ENCODE data around the gene SMCO3. TPM values are rescaled to one million over a fixed set of nuclear protein-coding genes. Genes with fewer than 3 reads are reported as not detected.

The SMCO3 gene
- total RNA-seq, 1 experiment from 2014 or later, result not detected

DNA sequence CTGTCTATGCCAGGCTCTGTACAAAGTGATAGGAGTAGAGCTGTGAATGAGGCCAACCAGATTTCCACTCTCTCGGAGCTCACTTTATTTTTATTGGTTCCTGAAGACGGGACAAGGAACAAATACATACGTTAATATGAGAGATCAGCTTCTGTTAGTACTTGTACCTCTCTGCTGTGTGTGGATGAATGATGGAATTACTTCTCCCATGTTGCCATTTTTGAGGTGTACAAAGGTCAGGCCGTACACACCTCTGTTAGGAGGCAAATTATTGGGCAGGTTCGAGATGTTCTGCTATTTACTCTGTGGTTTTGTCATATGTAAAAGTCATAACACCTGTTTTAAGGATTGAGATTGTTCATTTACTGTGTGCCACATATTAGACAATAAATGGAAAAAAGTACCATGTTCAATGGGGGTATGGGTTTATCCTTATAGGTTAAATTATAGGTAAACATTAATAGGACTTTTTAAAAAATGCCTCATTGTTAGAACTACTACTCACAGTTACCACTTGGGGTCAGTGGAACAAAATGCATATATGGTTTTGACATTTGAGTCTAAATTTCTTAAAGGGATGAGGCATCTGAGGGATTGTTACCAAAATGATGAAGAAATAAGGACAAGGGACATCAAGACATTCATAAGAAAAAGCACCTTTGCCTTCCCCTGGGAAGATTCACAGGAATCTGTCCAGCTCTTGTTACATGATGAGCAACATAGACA lies 37.6 kb downstream of the SMCO3 start:
- H3K9me2 ChIP-seq (replicated peaks; ENCODE audit: low read length), result no peaks in the 10 kb centered on the region
- H3K4me1 ChIP-seq (ENCODE audit: insufficient read depth, low read length), result peaks cover 37% of the 10 kb centered on the region
- H4K20me1 ChIP-seq (ENCODE audit: low read length), result no peaks in the 10 kb centered on the region
- H3K79me2 ChIP-seq (ENCODE audit: low read length), result peaks cover 23% of the 10 kb centered on the region
- H3K36me3 ChIP-seq (ENCODE audit: low read depth, low read length), result no peaks in the 10 kb centered on the region
- no peaks in the 10 kb centered on the region for H3K9me3 ChIP-seq (ENCODE audit: low read length)
- DNase-seq (peak; percentile 38), ATAC-seq (no peak)
- TF ChIP-seq EZH2phosphoT487 (IDR thresholded peaks at IDR 0.05; ENCODE audit: borderline replicate concordance, low read length), result no peak
- TF ChIP-seq, protein P1, sequence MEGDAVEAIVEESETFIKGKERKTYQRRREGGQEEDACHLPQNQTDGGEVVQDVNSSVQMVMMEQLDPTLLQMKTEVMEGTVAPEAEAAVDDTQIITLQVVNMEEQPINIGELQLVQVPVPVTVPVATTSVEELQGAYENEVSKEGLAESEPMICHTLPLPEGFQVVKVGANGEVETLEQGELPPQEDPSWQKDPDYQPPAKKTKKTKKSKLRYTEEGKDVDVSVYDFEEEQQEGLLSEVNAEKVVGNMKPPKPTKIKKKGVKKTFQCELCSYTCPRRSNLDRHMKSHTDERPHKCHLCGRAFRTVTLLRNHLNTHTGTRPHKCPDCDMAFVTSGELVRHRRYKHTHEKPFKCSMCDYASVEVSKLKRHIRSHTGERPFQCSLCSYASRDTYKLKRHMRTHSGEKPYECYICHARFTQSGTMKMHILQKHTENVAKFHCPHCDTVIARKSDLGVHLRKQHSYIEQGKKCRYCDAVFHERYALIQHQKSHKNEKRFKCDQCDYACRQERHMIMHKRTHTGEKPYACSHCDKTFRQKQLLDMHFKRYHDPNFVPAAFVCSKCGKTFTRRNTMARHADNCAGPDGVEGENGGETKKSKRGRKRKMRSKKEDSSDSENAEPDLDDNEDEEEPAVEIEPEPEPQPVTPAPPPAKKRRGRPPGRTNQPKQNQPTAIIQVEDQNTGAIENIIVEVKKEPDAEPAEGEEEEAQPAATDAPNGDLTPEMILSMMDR (conservative IDR thresholded peaks at IDR 0.05; ENCODE audit: low read depth, low read length), result peak; percentile 53
- ChIA-PET POLR2A (ENCODE audit: unreplicated experiment) (interaction anchor here (1.1 kb wide), 1 partner anchor 26 kb away, joined by 7 read pairs; no protein-coding TSS in a partner anchor), CTCF (no interaction called here)
- no TSS peak for BruUV-seq (replicated peaks)
- H3F3A ChIP-seq (ENCODE audit: low read length, unreplicated experiment), result no peaks in the 10 kb centered on the region
- H2AFZ ChIP-seq (ENCODE audit: low read length), result no peak overlapping the region
- H3K27me3 ChIP-seq (ENCODE audit: low read length), result no peaks in the 10 kb centered on the region
- H3K27ac ChIP-seq (ENCODE audit: low read length), result peak overlapping the region; percentile 64
- 0 out of 2 replicates have a peak overlapping the region, but pooled peaks have one; percentile 78 for H3K9ac ChIP-seq (ENCODE audit: low read length)
- H3K4me2 ChIP-seq (ENCODE audit: low read length), result peak overlapping the region; percentile 89
- intact Hi-C loops (cut with micrococcal nuclease), result loop anchor here (1.0 kb wide), 1 partner anchor 219 kb away; no protein-coding TSS in a partner anchor
- peak overlapping the region; percentile 92 for H3K4me3 ChIP-seq (ENCODE audit: low read length)

DNA sequence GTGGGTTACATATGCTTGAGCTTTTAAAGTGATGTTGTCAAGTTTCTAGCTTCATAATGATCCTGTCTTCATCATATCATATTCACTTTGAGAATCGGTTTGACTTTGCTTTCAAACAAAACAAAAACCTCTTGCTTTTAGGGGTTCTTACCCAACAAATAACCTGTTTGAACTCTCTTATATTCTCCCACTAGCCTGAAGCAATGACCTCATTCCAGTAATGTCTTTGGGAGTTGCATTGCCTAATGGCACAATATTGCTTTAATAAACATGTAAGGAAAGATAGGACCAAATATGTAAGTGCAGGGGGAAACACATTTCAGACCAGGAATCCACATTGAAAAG lies 38.4 kb downstream of the SMCO3 start:
- no TSS peak for BruUV-seq (replicated peaks)
- ChIA-PET POLR2A (ENCODE audit: unreplicated experiment) (interaction anchor here (0.6 to 1.1 kb wide), 4 partner anchors 27 to 444 kb away, joined by 3 to 8 read pairs (median 5); partner anchors contain the start of gene C12orf60), CTCF (interaction anchor here (0.6 kb wide), 1 partner anchor 1870 kb away, joined by 5 read pairs; no protein-coding TSS in a partner anchor)
- Histone ChIP-seq H3K4me3 (ENCODE audit: low read length) (peak overlapping the region; percentile 92), H3K27me3 (ENCODE audit: low read length) (no peaks in the 10 kb centered on the region), H3K9ac (ENCODE audit: low read length) (peak overlapping the region; percentile 78), H3K4me2 (ENCODE audit: low read length) (peak overlapping the region; percentile 89), H3K9me3 (ENCODE audit: low read length) (no peaks in the 10 kb centered on the region), H3K9me2 (replicated peaks; ENCODE audit: low read length) (no peaks in the 10 kb centered on the region), H3K4me1 (ENCODE audit: insufficient read depth, low read length) (peaks cover 37% of the 10 kb centered on the region), H3K27ac (ENCODE audit: low read length) (peak overlapping the region; percentile 49; the same call in 1 of the 2 replicates), H3K79me2 (ENCODE audit: low read length) (peaks cover 25% of the 10 kb centered on the region), H3K36me3 (ENCODE audit: low read depth, low read length) (no peaks in the 10 kb centered on the region), H4K20me1 (ENCODE audit: low read length) (no peaks in the 10 kb centered on the region), H2AFZ (ENCODE audit: low read length) (peak overlapping the region; percentile 69; the same call in 1 of the 2 replicates), H3F3A (ENCODE audit: low read length, unreplicated experiment) (no peaks in the 10 kb centered on the region)
- intact Hi-C loops (cut with micrococcal nuclease), result loop anchor here (2.0 kb wide), 1 partner anchor 69 kb away; no protein-coding TSS in a partner anchor
- ATAC-seq (no peak), DNase-seq (no peak)
- TF ChIP-seq EZH2phosphoT487 (IDR thresholded peaks at IDR 0.05; ENCODE audit: borderline replicate concordance, low read length) (no peak), EZH2 (IDR thresholded peaks at IDR 0.05; ENCODE audit: low read length, unreplicated experiment) (no peak)
- TF ChIP-seq, protein P1 (conservative IDR thresholded peaks at IDR 0.05; ENCODE audit: low read depth, low read length), result no peak
